Adipocyte (in vitro differentiated cells): ENCODE data around the gene GCAT.
"Not testable (repeated sequence)": the region's sequence is repeated elsewhere in the genome, so short reads cannot be mapped to it uniquely, and the experiment has no call there.

Experiments
- DNase-seq: peaks from one replicate; pipeline ENCODE4 v3.0.0-alpha.2; 2015; ENCODE audit warnings: low read depth
- H3K27me3 ChIP-seq: replicated peaks from 2 replicates; pipeline ENCODE4 v1.7.0; 2013; ENCODE audit warnings: mild to moderate bottlenecking, low read length, moderate library complexity; ENCODE audit not compliant: control insufficient read depth, insufficient read depth
- H3K36me3 ChIP-seq: 2 replicates; pipeline ENCODE4 v1.7.0; 2013; ENCODE audit warnings: low read length, mild to moderate bottlenecking, moderate library complexity; ENCODE audit not compliant: control insufficient read depth, insufficient read depth, severe bottlenecking
- H3K4me1 ChIP-seq: 2 replicates; pipeline ENCODE4 v1.7.0; 2013; ENCODE audit warnings: mild to moderate bottlenecking, low read length, moderate library complexity; ENCODE audit not compliant: control insufficient read depth, insufficient read depth
- H3K4me3 ChIP-seq: 2 replicates; pipeline ENCODE4 v1.7.0; 2013; ENCODE audit warnings: mild to moderate bottlenecking, low read length, moderate library complexity
- H3K9ac ChIP-seq: 2 replicates; pipeline ENCODE4 v1.7.0; 2013; ENCODE audit warnings: mild to moderate bottlenecking, low read length, moderate library complexity
- H3K9me3 ChIP-seq: 2 replicates; pipeline ENCODE4 v1.7.0; 2013; ENCODE audit warnings: mild to moderate bottlenecking, low read length, moderate library complexity; ENCODE audit not compliant: control insufficient read depth

Gene GCAT

DNA sequence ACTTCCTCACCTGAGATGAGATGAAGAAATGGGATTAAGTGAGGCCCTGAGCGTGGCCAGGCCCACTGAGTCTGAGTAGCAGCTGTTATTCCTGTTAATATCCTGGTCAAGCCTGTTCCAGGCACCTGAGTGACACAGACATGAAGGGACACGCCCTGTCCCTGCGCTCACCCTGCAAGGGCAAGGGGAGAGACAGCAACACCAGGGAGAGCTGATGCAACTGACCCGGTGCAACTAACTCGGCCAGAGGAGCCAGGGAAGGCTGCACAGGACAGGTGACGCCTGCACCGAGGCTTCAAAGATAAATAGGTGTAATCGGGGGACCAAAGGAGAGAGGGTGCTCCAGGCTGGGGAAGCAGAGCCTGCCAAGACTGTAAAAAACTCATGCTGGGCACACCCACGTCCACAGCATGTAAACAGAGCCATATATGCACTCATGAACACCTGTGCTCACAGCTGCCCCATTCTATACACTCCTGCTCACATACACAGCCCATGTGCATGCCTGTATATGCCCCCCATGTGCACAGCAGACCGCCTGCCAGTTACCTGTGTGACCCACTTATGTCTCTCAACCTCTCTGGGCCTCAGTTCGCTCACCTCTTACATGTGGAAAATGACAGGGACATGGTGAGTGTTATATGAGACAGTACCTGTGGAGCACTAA is 22.8 kb upstream of the GCAT start:
- no peak overlapping the region for H3K4me3 ChIP-seq
- no peaks in the 10 kb centered on the region for H3K9me3 ChIP-seq
- no peak for DNase-seq
- no peak overlapping the region for H3K9ac ChIP-seq
- H3K36me3 ChIP-seq, result no peaks in the 10 kb centered on the region
- H3K27me3 ChIP-seq, result peaks cover 5% of the 10 kb centered on the region
- peaks cover 12% of the 10 kb centered on the region for H3K4me1 ChIP-seq

DNA sequence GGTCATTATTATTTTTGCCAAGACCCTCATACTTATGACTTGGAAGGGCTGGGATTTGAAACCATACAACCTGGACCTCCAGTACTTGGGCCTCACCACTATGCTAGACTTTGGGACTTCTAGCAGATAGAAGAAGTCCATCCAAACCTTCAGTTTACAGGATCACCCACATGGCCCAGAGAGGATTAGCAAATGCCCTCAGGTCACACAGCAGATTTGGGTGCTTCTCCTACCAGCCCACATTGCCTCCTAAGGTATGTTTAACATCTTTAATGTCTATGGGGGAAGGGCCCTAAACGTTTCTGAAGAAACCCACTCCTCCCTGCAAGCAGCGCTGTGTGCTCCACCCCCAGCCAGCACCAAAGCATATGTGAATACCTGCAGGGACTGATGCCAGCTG is 17.5 kb upstream of the GCAT start:
- no peak overlapping the region for H3K4me3 ChIP-seq
- no peaks in the 10 kb centered on the region for H3K9me3 ChIP-seq
- H3K27me3 ChIP-seq, result peaks cover 2% of the 10 kb centered on the region
- H3K4me1 ChIP-seq, result no peaks in the 10 kb centered on the region
- DNase-seq, result no peak
- no peak overlapping the region for H3K9ac ChIP-seq
- no peaks in the 10 kb centered on the region for H3K36me3 ChIP-seq

DNA sequence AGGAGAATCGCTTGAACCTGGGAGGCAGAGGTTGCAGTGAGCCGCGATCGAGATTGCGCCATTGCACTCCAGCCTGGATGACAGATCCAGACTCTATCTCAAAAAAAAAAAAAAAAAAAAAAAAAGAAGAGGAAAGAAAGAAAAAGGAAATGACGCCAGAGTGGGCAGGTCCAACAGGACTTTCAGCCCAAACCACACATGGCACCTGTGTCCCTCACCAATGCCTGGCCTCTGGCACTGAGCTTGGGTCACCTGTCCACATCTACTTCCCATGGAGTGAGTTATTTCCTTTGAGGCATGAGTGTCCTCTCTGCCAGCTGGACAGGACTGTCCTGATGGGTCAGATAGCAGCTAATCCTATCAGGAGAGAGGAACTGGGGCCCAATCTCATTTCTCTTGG is 15.2 kb upstream of the GCAT start:
- DNase-seq, result no peak
- no peaks in the 10 kb centered on the region for H3K9me3 ChIP-seq
- H3K9ac ChIP-seq, result no peak overlapping the region
- H3K4me3 ChIP-seq, result no peak overlapping the region
- H3K36me3 ChIP-seq, result no peaks in the 10 kb centered on the region
- no peaks in the 10 kb centered on the region for H3K4me1 ChIP-seq
- no peaks in the 10 kb centered on the region for H3K27me3 ChIP-seq

DNA sequence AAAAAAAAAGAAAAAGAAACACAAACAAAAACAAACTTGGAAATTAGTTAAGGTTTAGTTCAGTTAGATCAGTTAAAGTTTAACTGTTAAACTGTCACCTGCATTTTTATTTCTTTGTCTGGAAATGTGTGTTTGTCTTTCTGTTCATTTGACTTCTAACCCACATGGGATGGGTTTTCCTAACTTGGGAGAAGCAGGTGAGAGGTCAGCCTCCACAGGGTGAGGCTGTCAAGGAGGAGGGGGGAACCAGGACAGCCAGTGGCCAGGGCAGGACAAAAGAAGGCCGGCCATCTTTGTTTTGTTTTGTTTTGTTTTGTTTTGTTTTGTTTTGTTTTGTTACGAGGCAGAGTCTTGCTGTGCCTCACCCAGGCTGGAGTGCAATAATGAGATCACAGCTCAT is 13.4 kb upstream of the GCAT start:
- Histone ChIP-seq H3K9ac (no peak overlapping the region), H3K27me3 (no peaks in the 10 kb centered on the region), H3K36me3 (no peaks in the 10 kb centered on the region), H3K4me1 (no peaks in the 10 kb centered on the region), H3K4me3 (no peak overlapping the region), H3K9me3 (no peaks in the 10 kb centered on the region)
- DNase-seq, result no peak

DNA sequence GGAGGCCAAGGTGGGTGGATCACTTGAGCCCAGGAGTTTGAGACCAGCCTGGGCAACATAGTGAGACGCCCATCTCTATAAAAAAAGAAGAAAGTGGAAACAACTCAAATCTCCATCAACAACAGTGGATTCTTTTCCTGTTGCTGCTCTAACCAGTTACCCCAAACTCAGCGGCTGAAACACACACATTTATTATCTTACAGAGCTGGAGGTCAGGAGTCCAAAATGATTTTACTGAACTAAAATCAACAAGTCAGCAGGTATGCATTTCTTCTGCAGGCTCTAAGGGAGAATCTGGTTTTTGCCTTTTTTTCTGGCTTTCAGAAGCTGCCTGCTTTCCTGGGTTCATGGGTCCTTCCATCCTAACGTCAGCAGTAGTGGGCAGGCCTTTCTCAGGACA is 11.7 kb upstream of the GCAT start:
- no peak for DNase-seq
- Histone ChIP-seq H3K9ac (no peak overlapping the region), H3K27me3 (no peaks in the 10 kb centered on the region), H3K36me3 (no peaks in the 10 kb centered on the region), H3K9me3 (no peaks in the 10 kb centered on the region), H3K4me3 (no peak overlapping the region), H3K4me1 (no peaks in the 10 kb centered on the region)

DNA sequence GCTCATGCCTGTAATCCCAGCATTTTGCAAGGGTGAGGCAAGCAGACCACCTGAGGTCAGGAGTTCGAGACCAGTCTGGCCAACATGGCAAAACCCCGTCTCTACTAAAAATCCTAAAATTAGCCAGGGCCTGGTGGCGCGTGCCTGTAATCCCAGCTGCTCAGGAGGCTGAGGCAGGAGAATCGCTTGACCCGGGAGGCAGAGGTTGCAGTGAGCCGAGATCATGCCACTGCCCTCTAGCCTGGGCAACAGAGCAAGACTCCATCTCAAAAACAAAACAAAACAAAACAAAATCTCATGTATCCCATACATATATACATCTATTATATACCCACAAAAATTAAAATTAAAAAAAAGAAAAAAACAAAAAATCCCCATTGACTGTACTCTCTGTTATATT is 10.5 kb upstream of the GCAT start:
- H3K9me3 ChIP-seq, H3K27me3 ChIP-seq, H3K4me1 ChIP-seq, DNase-seq, H3K9ac ChIP-seq, H3K4me3 ChIP-seq, H3K36me3 ChIP-seq: not testable (repeated sequence)

DNA sequence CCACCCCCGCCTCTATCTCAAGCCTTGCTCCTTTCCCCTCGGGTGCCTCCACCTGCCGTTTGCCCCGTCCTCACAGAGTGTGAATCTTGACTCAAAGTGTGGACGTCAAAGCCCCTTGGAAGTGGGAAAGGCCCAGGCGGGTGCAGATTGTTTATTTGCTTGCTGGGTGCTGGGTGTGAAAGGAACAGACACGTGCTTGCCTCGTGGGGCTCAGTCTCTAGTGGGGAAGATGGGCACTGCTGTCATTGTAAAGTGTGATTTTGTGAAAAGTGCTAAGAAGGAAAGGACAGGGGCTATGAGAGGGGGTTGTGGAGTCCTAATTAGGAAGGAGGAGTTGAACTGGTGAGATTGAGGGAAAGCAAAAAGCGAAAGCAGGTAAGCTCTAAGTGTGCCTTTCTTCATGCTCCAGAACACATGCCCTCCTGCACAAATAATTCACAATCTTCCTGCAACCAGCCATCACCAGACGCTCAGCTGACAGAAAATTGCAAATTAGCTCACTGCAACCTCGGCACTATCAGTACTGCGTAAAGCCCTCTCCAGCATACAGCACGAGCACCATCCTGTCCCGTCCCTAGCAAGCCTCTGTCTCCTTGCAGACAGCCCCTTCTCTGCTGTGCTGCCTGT is 9.7 kb upstream of the GCAT start:
- H3K4me1 ChIP-seq, result peaks cover 8% of the 10 kb centered on the region
- H3K36me3 ChIP-seq, result no peaks in the 10 kb centered on the region
- no peaks in the 10 kb centered on the region for H3K27me3 ChIP-seq
- no peaks in the 10 kb centered on the region for H3K9me3 ChIP-seq
- DNase-seq, result no peak
- no peak overlapping the region for H3K4me3 ChIP-seq
- H3K9ac ChIP-seq, result no peak overlapping the region

DNA sequence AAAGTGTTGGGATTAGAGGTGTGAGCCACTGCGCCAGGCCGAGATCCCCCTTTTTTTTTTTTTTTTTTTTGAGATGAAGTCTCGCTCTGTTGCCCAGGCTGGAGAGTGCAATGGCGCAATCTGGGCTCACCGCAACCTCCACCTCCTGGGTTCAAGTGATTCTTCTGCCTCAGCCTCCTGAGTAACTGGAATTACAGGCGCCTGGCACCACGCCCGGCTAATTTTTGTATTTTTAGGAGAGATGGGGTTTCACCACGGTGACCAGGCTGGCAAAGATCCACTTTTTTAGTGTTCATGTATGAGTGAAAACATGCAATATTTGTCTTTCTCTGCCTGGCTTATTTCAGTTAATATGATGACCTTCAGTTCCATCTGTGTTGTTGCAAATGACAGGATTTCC is 7.8 kb upstream of the GCAT start:
- not testable (repeated sequence) for DNase-seq, H3K4me3 ChIP-seq, H3K9me3 ChIP-seq, H3K27me3 ChIP-seq, H3K36me3 ChIP-seq, H3K4me1 ChIP-seq, H3K9ac ChIP-seq

DNA sequence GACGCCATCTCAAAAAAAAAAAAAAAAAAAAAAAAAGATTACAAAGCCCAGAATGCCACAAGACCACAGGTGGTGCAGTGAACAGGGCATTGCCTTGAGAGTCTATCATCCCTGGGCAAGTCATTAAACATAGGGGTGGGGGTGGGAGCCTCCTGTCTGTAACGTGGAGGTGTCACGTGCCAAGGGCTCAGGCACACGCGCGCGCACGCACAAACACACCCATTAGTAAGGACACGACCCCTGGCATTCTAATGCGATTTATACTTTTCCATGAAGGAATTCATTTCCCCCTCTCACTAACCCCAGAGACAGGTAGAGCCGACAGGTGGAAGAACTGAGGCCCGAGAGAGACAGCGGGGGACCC is 5.8 kb upstream of the GCAT start:
- no peak for DNase-seq
- Histone ChIP-seq H3K36me3 (no peaks in the 10 kb centered on the region), H3K9ac (peak overlapping the region; percentile 85), H3K27me3 (no peaks in the 10 kb centered on the region), H3K9me3 (no peaks in the 10 kb centered on the region), H3K4me1 (peaks cover 25% of the 10 kb centered on the region), H3K4me3 (peak overlapping the region; percentile 80)

DNA sequence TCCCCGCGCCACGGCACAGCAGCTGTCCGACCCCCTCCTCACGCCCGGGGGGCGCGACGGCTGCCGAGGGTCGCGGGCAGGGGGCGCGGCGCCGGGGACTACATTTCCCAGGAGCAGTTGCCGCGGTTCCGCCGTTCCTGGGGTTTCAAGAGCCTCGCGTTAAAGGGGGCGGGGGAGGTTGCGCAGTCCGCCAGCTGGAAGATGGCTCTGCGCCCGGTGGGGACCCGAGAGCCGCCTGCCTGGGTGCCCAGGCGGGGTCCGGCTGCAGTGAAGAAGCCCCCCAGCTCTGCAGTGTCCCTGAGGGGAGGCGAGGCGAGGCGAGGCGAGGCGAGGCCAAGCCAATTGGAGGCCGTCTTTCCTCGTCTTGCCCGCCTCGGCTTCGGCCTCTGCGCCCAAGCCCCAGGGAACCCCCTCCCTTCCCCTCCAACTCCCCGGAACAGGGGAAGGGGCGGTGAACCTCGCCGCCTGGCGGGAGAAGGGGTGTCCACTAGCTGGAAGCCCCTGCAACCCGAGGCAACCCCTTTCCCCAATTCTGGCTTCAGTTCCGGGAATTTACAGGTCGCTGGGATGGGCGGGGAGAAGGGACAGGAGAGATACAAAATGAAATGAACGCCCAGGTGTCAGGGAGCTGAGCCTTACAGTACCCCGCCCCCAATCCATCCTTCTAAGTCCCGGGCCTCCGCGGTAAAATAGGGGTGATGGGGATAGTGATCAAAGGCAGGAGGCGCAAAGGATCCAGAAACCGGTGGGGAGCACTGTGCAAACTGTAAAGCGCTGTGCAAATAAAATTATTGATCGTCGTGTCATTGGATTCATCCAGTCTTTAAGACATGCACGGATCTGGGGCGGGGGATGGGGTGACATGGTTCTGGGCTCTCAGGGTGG is 5.2 kb upstream of the GCAT start:
- Histone ChIP-seq H3K9ac (peak overlapping the region; percentile 85), H3K4me3 (peak overlapping the region; percentile 80), H3K9me3 (no peaks in the 10 kb centered on the region), H3K27me3 (no peaks in the 10 kb centered on the region), H3K4me1 (peaks cover 25% of the 10 kb centered on the region), H3K36me3 (no peaks in the 10 kb centered on the region)
- DNase-seq, result peak; percentile 76

DNA sequence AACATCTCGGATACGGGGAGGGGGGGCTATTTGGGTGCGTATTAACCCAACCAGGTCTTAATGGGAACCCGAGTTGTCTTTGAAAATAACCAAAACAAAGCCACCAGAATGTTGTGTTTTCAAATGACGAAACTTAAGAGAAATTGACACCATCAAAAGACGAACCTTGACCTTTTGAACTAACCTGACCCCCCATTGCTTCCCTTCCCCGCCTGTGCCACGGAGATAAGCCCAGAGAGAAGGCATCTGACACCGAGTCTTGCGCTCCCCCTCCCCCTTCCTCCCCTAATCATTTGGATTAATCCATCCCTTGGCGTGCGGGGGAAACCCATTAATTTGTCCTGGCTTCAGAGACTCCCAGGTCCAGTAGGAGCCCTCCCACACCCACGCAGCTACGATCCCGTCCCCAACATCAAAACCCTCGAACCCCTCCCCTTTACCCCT is 4.5 kb upstream of the GCAT start:
- Histone ChIP-seq H3K4me1 (peaks cover 28% of the 10 kb centered on the region), H3K4me3 (peak overlapping the region; percentile 80), H3K36me3 (no peaks in the 10 kb centered on the region), H3K9me3 (no peaks in the 10 kb centered on the region), H3K27me3 (no peaks in the 10 kb centered on the region), H3K9ac (peak overlapping the region; percentile 85)
- DNase-seq, result no peak
